ENCODE data around the gene PI4KB.

- TF ChIP-seq, protein P1, sequence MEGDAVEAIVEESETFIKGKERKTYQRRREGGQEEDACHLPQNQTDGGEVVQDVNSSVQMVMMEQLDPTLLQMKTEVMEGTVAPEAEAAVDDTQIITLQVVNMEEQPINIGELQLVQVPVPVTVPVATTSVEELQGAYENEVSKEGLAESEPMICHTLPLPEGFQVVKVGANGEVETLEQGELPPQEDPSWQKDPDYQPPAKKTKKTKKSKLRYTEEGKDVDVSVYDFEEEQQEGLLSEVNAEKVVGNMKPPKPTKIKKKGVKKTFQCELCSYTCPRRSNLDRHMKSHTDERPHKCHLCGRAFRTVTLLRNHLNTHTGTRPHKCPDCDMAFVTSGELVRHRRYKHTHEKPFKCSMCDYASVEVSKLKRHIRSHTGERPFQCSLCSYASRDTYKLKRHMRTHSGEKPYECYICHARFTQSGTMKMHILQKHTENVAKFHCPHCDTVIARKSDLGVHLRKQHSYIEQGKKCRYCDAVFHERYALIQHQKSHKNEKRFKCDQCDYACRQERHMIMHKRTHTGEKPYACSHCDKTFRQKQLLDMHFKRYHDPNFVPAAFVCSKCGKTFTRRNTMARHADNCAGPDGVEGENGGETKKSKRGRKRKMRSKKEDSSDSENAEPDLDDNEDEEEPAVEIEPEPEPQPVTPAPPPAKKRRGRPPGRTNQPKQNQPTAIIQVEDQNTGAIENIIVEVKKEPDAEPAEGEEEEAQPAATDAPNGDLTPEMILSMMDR (conservative IDR thresholded peaks at IDR 0.05; ENCODE audit: low read length): no peak
- TF ChIP-seq EZH2phosphoT487 (IDR thresholded peaks at IDR 0.05; ENCODE audit: borderline replicate concordance, low read depth, low read length): no peak
These were observed 29.5 kb upstream of the PI4KB start for GRCh38 chr1:151356696-151357095.
